DMS53 (cell line): ENCODE measurements around the gene GPD1.
A peak's percentile ranks its signal among the peaks of the same experiment; 100 is the strongest.
"Not testable (repeated sequence)": the region's sequence is repeated elsewhere in the genome, so short reads cannot be mapped to it uniquely, and the experiment has no call there.

Source experiments
- DNase-seq: peaks from one replicate; lab custom pipeline; 2025; lab: John Stamatoyannopoulos, UW

GPD1 gene

GRCh38 chr12:50073712-50074111, 30.1 kb upstream of the GPD1 start:
- DNase-seq: no peak

- peak; percentile 89 for DNase-seq
Observed at GRCh38 chr12:50074936-50075807, 28.6 kb upstream of the GPD1 start.

GRCh38 chr12:50075808-50076170, 28.0 kb upstream of the GPD1 start:
- no peak for DNase-seq

- DNase-seq: no peak
Observed at GRCh38 chr12:50077099-50077498, 26.7 kb upstream of the GPD1 start.

- DNase-seq: no peak
Observed at GRCh38 chr12:50078281-50078680, 25.5 kb upstream of the GPD1 start.

- DNase-seq: no peak
Observed at GRCh38 chr12:50079771-50080170, 24.0 kb upstream of the GPD1 start.

GRCh38 chr12:50081096-50081808, 22.6 kb upstream of the GPD1 start:
- no peak for DNase-seq

- DNase-seq: peak; percentile 71
Observed at GRCh38 chr12:50082644-50083043, 21.2 kb upstream of the GPD1 start.

- no peak for DNase-seq
Observed at GRCh38 chr12:50083301-50083700, 20.5 kb upstream of the GPD1 start.

- DNase-seq: not testable (repeated sequence)
Observed at GRCh38 chr12:50084409-50084774, 19.4 kb upstream of the GPD1 start.

- DNase-seq: peak; percentile 96
Observed at GRCh38 chr12:50084775-50085614, 18.8 kb upstream of the GPD1 start, which contains the start of gene SMARCD1. Gene SMARCD1 (plus strand): TSS chr12:50085342. CDS start chr12:50085370, 28 bp downstream.

GRCh38 chr12:50085615-50086072, 18.2 kb upstream of the GPD1 start:
- no peak for DNase-seq

GRCh38 chr12:50086148-50086547, 17.7 kb upstream of the GPD1 start:
- DNase-seq: no peak

GRCh38 chr12:50087151-50087550, 16.7 kb upstream of the GPD1 start:
- DNase-seq: no peak

- no peak for DNase-seq
Observed at GRCh38 chr12:50087995-50088394, 15.8 kb upstream of the GPD1 start.

GRCh38 chr12:50088577-50089335, 15.1 kb upstream of the GPD1 start:
- DNase-seq: peak; percentile 88

- no peak for DNase-seq
Observed at GRCh38 chr12:50089730-50090129, 14.1 kb upstream of the GPD1 start.

GRCh38 chr12:50090391-50090790, 13.4 kb upstream of the GPD1 start:
- DNase-seq: no peak

- no peak for DNase-seq
Observed at GRCh38 chr12:50097952-50098351, 5.9 kb upstream of the GPD1 start.

- no peak for DNase-seq
Observed at GRCh38 chr12:50099302-50100008, 4.4 kb upstream of the GPD1 start.

GRCh38 chr12:50100561-50100960, 3.2 kb upstream of the GPD1 start:
- DNase-seq: no peak
